CD4-positive, alpha-beta T cell treated with Interleukin-17A for 1 hour (primary cell): ENCODE data around the gene ZFP36L2.
A peak's percentile ranks its signal among the peaks of the same experiment; 100 is the strongest.

Experiments used
- DNase-seq: peaks from one replicate; pipeline ENCODE4 v3.0.0-alpha.2; 2020

The ZFP36L2 gene

GRCh38 chr2:43226558-43226954, at the start of gene ZFP36L2:
Gene ZFP36L2, minus strand, starts transcription at chr2:43226606. Its CDS starts 291 bp downstream, at chr2:43226315.
- DNase-seq = peak; percentile 95

GRCh38 chr2:43274721-43275120, 48.3 kb upstream of the ZFP36L2 start:
- DNase-seq = no peak

DNA sequence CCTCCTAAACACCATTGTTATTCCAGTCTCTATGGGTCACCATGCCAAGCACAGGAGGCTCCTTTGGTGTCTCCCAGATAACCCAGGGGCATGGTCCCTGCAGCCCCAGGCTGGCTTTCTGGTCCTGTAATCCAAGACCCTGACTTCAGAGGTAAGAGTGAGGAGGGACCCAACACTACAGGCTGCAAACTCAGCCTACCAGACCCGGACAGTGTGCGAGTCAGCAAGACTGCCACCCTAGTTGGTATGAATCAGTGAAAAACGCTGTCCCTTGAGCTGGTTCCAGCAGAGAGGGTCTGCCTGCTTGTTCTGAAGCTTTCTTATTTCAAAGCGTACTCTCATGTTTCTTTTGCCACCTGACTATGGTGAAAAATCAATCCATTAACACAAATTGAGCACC, 47.6 kb upstream of the ZFP36L2 start:
- no peak for DNase-seq

DNA sequence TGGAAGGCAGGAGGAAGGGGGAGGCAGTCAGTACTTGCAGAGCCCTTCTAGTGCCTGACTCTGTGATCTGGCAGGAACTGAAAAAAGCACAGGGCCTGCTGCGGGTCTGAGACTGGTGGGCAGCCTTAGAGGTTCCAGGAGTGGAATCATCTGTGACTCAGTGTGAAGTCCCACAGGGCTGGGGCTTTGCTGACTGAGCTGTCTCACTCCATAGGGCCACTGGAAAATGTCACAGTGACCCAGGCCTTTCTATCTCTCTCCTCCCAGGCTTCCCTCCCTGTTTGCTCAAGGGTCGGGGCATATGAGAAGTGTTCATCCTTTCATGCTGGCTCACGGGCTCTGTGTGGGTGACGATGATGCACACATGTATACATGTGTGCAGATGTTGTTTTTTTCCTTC, 47.1 kb upstream of the ZFP36L2 start:
- no peak for DNase-seq

DNA sequence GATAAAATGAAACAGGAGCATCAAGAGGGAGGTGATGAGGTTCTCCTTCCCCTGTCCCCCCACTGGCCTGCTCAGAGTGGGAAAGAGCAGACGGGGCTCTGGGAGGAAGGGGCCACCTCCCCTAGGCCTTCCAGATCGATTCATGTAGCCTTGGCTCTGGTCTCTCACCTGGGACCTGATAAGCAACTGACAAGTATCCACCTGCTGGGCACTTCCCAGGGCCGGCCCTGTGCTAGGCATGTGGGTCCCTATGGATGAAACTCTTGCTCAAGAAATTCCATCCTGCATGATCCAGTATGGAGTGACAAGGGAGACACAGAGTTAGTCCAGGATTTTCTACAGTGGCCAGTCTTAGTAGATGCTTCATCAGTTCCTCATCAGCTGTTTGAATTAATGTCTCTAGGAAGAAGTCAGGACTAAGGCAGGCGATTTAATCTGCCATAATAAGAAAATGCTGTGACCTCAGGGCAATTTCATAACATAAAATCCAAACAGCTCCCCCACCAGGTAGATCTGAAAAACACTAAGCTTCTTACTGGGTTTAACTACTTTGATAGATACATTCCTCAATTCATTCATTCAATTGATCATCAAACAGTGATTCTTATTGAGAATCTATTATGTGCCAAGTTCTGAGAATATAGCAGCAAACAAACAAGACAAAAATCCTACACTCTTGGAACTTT, 44.7 kb upstream of the ZFP36L2 start:
- DNase-seq = no peak

GRCh38 chr2:43270461-43270860, 44.1 kb upstream of the ZFP36L2 start:
- DNase-seq = no peak

DNA sequence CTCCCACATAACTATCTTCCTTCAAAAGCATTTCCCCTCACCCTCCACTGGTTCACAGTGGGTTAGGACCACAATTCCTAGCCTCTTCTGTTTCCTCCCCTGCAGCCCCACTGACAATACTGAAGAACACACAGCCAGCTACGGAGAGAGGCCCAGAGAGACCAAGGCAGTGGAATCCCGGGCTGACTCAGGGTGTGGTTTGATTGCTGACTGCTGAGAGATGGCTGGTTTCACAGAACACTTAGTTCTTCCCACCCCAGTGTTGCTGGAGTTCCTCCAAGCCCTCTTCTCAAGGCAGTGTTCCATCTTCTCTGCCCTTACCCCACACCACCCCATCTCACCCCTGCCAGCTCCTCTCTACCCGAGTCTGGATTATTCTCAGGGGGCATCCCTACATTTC, 43.3 kb upstream of the ZFP36L2 start:
- no peak for DNase-seq

DNA sequence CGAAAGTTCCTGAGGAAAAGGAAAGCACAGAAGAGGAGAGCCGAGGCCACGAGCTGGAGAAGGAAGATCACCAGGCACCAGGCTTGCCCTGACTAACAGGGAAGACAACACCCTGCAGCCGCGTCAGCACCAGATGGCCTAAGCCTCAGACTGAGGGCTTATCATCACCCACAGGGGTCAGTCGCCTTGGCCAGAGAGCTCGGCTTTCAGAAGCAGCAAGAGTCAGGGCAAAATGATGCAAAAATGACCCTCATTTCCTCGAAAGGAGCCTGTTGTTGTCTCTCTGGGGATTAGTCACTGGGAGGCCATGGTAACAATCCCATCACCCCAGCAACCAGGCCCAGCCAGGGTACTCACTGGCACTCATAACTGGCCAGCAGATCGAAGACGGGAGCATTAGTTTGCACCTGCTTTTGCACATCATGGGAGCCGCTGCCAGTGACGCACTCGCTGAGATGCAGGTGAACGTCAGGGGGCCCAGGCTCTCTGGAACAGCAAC, 42.7 kb upstream of the ZFP36L2 start:
- DNase-seq = no peak

- DNase-seq = no peak
These were observed 41.9 kb upstream of the ZFP36L2 start for GRCh38 chr2:43268066-43268953.

DNA sequence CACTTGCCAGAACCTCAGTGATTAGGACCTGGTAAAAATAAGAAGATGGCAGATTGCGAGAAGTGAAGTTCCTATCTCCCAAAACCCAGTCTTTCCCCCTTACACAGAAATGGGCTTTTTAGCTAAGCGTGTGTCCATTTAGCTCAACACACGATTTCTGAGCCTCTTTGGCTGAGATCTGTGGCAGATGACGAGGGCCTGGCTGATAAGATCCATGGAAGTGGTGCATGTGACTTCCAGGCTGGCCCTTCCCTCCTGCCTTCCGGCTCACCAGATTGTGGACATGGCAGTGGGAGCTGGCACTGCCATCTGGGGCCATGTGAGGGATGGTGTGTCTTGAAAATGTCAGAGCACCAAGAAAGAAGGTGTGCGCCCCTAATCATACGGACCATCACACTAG, 41.0 kb upstream of the ZFP36L2 start:
- DNase-seq = no peak

GRCh38 chr2:43266711-43267111, 40.3 kb upstream of the ZFP36L2 start:
- DNase-seq = no peak

GRCh38 chr2:43265421-43265820, 39.0 kb upstream of the ZFP36L2 start:
- DNase-seq = no peak

GRCh38 chr2:43265001-43265400, 38.6 kb upstream of the ZFP36L2 start:
- no peak for DNase-seq

DNA sequence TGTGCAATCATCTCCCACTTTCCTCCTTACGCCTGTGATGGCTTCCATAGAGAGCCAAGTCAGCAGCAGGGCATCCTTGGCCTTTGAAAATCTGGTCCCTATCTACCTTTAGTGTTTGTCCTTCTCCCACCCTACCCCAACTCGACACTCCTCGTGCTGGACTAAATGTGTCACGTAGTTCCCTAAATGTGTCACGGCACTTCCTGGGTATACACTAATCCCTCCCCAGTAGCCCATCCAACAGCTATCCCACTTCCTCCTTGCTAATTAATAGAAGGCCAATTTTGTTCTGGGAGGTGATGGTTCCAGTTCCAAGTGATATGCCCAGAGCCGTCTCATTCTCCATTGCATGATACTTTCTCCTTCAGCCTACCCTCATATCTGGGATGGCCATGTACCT, 36.5 kb upstream of the ZFP36L2 start:
- no peak for DNase-seq

- DNase-seq = no peak
These were observed 35.8 kb upstream of the ZFP36L2 start for GRCh38 chr2:43262239-43262638.

GRCh38 chr2:43259512-43259911, 33.1 kb upstream of the ZFP36L2 start:
- DNase-seq = no peak

DNA sequence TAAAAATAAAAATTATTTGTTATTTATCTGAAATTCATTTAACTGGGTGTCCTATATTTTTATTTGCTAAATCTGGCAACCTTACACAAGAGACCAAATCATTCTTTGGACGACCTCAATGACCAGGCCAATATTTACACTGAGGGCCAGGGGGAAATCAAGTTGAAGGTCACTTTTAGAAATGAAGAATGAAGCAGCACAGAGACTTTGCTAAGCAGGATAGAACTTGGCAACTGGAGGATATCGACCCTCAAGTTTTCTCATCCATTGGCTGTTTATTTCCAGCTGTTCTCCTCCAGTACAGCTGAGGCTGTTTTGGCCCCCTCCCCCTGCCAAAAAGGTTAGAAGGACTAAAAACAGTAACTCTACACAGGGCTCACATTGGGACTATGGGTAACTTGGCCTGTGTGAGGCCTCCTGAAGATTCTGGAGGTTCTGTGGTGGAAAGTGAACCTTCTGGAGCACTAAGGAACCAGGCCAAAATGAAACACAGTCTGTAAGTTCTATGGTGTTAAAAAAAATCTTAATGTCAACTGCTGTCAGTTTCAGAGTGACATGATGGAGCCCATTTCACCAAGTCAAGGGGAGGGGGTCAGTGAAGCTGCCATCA, 32.2 kb upstream of the ZFP36L2 start:
- DNase-seq = no peak

- DNase-seq = no peak
These were observed 29.0 kb upstream of the ZFP36L2 start for GRCh38 chr2:43255296-43255910.

- no peak for DNase-seq
These were observed 27.9 kb upstream of the ZFP36L2 start for GRCh38 chr2:43254331-43254730.

DNA sequence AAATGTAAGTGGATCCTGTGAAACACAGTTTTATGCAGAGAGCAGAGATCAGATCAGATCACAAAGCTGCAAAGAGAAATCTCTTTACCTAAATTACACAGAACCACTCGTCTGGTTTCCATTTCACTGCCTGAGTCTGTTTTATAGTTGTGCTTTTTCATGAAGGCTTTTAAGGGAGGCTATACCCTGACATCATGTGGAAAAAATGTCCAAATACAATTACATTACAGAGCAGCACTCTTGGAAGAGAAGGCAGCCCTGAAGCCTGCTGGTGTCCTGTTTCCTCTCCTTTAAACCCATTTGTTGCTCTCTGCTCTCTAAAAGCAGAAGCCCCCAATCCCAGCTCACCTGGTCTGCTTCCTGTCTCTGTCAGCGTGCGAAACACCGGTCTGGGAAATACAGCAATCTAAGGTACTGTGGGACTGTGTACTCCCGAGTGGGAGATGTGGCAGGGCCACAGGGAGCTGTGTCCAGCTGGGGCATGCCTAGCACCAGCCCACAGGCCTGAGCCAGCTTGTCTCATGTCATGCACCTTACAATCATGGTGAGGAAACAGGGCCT, 24.8 kb upstream of the ZFP36L2 start:
- DNase-seq = no peak

GRCh38 chr2:43250015-43250414, 23.6 kb upstream of the ZFP36L2 start:
- DNase-seq = no peak

DNA sequence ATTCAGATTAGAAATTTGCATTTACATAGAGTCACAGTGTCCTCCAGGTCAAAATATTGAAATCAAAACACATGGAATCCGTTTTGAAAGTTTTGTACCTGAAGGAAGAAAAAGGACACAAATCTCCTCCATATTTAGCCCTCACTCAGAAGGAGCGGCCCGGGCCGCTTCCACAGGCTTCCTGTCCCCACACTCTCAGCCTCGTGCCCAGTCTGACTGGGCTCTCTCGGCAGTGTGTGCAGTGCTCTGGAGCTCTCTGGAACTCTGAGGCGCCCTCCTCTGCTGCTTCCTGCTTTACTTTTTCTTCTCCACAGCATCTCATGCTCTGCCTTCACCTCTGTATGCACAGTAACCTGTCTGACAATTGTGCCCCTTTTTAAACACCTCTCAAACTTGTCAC, 22.2 kb upstream of the ZFP36L2 start:
- no peak for DNase-seq

DNA sequence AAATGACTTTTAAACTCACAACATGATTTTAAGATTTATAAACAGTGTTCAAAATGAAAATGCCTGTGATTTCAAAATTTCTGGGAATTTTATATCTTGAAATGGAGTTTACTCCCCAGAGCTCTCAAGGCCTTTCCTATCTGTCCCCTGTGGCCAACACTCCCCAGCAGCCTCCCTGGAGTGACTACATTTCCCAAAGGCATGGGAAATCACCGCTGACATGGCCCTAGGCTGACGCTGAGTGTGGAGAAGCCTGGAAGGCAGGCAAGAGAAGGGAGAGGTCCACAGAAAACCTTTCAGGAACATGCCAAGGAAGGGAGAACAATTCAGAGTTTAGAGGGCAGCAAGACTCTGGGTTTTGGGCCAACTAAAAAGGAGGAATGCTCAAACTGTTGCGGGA, 20.2 kb upstream of the ZFP36L2 start:
- DNase-seq = no peak
